GM19468 (cell line): Measurements from ENCODE around the gene RASGRF1.

Experiments
- ATAC-seq: cut with Tn5 transposase; IDR thresholded peaks from one replicate; pipeline ENCODE4 v1.9.1; 2021; ENCODE audit warnings: mild to moderate bottlenecking, moderate library complexity, moderate number of reproducible peaks; ENCODE audit not compliant: unreplicated experiment; ENCODE audit errors: extremely low read depth

RASGRF1 gene

DNA sequence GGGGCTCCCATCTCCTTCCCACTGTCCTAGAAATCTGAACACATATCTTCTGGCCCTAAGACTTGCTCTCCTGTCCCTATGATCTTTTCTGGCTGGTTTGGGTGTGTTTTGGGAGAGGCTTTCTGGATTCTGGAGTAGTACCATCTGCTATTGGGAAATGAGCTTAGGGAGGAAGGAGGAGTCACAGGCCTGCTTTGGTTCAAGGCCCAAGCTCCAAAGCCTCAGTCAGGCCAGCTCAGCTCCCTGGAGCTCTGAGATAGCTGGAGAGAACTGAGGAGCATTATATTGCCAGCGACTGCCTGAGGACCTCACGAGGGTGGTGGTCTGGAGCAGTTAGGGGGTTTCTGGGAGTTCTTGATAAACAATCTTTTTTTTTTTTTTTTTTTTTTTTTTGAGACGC is 18.7 kb downstream of the RASGRF1 start:
- no peak for ATAC-seq

DNA sequence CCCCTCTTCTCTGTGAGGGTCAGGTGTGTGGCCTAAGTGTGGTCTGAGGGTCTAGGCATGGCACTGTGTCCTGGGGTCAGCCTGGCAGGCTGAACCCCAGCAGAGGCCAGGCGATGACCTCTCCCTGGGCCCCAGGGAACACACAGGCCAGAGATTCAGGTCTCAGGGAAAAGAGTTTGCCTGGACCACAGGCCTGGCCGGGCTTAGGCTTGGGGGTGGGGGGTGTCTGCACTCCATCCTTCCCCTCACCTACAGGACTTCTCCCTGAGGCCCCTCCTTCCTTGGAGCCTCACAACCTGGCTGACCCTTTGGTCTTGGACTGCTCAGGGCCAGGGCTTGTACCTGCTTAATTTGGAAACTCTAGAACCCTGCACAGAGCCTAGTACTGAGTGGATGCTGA is 21.8 kb downstream of the RASGRF1 start:
- no peak for ATAC-seq

DNA sequence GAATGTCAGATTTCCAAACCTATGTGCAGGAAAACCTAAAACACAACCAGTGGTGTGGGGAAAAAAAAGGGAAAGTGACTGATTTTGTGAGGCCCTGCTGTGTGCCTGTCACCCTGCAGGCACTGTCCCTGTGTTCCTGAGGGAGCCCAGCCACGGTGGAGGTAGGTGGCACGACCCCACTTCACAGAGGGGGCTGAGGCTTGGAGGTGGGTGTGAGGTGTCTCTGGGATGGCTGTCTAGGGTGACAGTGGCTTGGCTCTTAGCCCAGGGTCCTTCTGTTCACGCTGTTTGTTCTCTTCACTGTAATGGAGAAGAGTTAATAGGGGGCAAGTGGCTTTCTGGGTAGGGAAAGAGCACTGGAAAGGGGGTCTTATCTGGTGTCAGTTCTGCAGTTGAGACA is 22.6 kb downstream of the RASGRF1 start:
- no peak for ATAC-seq

DNA sequence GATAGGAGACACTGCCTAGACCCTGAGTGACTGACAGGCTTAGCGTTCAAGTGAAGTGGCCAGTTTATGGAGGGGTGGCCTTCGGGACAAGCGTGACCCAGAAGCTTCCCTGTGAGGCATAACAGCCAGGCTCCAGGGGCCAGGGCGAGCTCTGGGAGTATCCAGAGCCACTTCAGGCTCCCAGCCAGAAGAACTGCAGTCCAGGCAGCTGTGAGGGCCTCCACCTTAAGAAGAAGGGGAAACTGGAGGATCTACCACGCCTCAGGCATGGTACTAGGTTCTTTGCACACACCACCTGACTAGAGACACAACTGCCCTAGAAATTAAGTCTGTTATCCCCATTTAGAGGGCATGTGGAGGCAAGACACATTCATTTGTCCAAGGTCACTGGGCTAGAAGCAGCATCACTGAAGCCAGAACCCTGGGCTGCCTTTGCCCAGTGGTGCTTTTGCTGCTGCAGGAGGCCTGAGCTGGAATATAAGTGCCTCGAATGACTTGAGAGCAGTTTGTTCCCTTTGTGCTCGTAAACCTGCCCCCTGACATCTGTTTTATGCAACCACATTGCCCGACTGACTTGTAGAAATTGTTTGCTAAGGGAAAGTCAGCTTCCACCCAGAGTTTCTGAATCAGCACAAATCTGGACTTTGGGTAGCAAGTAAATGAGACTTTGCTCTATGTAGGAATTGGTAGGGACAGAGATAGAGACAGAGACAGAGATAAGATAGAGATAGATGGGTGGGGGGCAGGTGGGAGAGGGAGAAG is 23.3 kb downstream of the RASGRF1 start:
- ATAC-seq: no peak

DNA sequence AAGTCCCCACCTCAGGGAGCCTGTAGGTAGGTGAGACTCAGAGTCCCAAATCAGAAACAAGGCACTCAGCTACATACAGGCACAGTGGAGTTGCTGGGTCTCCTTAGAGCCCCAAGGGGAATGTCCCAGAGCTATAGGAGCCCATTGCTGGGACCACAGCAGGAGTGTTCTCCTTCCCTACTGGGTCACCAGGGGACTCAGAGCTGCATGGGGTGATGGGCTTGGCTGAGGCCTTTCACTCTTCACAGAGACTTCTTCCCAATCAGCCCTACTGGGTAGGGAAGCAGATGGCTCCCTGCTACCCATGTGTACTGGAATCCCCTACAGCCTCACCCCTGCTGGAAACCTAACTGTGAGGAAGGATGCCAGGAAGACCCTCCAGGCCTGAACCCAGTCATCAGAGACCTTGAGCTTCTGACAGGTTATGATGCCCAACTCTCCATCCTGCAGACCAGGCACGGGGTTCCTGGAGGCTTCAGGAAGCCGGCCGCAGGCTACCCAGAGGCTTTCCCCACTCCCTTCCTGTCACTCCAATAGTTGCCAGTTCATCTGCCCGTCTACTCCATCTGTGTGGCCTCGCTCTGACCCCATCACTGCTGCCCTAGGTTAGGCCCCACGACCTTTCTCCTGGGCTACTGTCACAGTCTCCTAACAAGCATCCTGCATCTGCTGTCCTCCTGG is 24.0 kb downstream of the RASGRF1 start:
- ATAC-seq: no peak

DNA sequence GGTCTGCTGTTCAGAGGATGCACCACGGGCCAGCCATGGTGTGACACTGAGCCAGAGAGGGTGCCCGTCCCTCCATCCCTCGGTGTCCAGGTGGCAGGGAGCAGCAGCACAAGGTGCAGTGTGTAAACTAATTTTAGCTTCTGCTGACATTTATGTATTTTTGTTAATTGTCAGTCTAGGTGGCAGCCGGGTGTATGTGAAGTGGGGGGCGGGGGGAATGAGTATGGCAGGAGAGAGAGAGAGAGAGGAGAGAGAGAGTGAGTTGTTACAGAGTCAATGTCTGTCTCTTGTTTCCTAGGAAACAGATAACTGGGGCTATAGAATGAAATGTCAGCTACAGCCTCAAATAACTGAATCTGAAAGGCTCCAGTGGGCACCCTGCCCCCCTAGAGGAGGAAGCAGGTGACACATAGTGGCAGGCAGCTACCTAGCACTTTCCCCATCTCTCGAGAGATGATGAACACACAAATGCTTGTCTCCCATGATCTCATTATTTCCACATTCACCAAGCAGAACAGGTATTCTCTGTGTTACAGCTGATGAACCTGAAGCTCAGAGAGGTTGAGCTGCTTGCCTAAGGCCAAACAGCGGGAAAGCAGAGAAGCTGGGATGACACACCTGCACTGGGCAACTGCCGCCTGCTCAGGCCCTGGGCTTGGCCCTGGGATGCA is 24.7 kb downstream of the RASGRF1 start:
- no peak for ATAC-seq

DNA sequence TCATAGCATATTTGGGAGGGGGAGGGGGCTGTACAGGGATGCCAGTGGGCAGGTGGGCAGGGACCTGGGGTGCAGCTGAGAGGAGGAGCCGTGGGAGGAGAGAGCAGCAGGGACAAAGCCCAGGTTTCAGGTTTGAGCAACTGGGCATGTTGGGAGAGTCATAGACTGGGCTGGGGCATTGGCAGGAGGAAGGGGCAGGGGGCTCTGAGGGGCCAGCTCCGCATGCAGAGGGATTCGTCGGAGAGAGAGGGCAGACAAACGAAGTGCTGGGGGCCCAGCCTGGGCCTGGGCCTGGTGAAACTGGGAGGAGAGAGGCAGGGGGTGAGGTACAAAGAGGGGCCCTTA is 25.2 kb downstream of the RASGRF1 start:
- ATAC-seq: no peak

DNA sequence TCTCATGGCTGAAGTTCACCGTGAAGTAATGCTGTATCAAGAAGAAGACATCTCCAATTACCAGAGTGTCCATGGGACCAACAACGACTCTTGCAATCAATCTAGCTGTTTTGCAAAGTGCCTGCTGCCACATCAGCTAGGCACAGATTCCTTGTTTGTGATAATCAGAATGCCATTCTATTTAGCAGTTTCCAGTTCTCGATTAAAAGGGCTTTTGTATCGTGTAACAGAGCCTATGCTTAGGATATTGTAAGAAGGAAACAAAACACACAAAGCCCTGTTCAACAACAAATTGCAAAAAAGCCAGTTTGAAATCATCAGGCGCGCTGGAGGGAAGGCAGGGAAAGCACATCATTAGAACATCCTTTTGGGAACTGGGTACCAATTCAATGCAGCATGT is 26.1 kb downstream of the RASGRF1 start:
- no peak for ATAC-seq

DNA sequence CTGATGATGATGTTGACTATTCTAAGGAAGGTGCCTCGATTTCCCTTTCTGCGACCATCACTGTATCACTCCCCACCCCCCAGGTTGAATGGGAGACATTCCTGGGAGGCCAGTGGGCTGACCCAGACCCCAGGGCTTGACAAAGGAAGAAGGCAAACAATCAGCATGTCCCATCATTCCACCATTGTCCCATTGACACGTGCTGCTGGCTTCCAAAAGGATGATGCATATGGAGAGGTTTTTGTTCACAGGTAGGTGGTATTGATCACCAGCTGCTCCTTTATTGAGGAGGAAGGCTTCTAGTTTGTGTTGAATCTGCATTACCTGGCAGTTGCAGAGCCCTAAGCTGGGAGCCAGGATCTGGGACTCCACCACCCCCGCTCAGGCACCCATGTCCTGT is 30.4 kb downstream of the RASGRF1 start:
- no peak for ATAC-seq

DNA sequence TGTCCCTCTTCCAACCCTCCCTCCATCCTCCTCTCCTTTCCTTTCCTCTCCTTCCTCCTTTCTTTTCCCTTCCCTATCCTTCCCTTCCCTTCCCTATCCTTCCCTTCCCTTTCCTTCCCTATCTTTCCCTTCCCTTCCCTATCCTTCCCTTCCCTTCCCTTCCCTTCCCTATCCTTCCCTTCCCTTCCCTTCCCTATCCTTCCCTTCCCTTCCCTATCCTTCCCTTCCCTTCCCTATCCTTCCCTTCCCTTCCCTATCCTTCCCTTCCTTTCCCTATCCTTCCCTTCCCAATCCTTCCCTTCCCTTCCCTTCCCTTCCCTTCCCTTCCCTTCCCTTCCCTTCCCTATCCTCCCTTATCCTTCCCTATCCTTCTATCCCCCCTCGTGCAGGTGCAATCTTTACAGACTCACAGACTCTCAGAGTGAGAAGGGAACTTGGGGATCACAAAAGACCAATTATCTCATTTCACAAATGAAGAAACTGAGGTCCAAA is 31.5 kb downstream of the RASGRF1 start:
- no peak for ATAC-seq

DNA sequence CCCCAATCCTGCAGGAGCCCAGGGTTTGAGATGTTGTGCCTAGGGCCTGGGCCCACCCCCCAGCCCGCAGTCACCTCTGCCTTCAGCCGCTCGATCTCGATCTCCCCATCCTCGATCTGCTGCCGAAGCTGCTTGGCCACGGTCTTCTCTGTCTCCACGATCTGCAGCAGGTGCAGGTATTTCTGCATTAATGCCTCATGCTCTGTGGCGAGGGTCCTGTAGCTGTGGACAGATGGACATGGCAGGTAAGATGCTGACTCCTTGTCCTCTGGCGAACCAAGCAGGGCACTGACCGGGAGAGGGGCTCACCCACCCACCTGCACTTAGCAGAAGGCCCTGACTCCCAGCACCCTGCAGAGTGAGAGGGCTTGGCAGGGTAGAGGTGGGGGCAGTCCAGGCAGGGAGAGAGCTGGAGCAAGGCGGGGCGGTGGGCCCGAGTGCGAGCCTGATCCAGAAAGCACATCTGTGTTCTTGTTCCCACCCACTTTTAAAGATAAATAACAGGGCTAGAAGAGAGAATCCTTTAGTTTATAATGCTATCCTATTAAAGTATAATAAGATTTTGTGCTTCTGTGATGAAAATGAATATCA is 32.2 kb downstream of the RASGRF1 start:
- no peak for ATAC-seq

DNA sequence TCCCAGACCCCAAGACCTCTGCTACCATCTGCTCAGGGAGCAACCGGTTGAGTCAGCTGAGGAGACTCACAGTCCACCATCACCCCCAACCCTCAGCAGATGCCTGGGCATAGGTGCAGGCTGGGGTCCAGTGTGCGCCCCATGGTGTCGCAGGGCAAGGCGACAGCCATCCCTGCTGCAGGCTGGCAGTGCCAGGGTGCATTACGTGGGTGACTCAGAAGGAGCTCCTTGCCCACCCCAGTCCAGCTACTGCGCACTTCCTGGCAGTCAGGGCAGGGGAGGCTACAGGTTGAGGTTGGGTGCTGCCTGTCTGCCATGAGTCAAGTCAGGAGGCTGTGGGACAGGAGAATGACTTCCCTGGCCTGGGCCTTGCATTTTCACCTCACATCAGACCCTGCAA is 33.5 kb downstream of the RASGRF1 start:
- ATAC-seq: no peak

DNA sequence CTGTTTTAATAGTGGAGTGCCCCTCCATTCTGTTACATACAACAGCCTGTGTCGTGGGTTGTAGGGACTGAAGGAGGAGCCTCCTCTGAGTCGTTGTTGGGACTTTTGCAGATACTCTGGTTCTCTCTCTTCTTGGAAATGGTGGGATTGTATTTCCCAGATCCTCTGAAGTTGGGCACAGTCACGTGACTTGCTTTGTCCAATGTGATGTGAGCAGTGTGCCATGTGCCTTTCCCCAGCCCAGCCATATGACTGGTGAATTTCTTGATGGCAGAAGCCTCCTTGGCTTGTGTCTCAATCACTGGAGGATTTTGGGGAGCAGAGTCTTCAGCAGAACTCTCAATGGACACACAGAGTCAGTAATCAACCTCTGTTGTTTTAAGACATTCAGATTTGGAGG is 36.2 kb downstream of the RASGRF1 start:
- ATAC-seq: no peak

DNA sequence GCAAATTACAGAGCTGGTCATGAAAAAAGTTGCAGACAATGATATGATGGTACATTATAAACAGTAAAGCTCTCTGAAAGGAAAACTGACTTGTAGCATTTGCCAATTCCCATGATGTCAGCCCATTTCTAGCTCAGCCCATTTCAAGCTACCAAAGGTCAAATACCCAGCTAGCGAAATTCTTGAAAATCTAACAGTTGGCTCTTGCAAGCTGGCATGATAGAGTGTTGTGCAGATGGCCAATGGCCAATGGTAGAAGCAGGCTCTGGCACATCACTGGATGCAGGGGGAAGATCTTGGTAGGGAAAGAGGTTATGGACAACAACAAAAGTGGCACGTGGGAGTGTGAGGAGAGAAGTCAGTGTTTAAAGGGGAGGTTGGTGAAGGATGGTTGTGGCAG is 36.7 kb downstream of the RASGRF1 start:
- ATAC-seq: no peak

DNA sequence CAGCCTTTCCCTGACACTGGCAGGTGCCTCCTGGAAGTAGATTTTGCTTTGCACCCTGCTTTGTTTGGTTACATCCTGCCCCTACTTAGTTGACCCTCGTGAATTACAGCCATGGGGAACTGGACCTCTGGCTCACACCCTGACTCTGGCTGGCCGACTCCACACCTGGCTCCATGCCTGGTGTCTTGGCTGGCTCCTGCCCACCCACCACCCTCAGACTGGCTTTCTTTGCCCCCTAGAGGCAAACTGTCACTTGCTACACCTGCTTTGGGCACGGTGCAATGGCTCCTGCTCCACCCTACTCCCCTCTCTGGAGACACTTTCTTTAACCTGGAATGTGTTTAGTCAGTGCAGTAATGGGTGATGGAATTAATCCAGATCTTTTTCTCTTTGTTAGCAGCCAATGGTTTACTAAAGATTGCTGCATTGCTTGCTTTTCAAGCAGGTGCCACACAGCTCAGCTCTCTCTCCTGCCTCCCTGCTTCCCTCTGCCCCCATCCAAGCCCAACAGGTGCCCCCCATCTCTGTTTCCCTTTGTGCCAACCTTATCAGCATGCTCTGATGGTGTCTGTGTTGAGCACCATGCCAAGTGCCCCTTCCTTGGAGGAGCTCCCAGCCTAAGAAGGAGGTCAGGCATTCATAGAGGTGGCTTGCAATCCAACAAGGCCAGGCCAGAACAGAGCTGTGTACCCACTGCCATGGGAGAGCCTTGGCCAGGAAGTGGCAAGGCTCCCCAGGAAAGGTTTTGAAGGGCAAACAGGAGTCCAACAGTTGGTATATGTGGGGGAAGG is 38.4 kb downstream of the RASGRF1 start:
- ATAC-seq: no peak

DNA sequence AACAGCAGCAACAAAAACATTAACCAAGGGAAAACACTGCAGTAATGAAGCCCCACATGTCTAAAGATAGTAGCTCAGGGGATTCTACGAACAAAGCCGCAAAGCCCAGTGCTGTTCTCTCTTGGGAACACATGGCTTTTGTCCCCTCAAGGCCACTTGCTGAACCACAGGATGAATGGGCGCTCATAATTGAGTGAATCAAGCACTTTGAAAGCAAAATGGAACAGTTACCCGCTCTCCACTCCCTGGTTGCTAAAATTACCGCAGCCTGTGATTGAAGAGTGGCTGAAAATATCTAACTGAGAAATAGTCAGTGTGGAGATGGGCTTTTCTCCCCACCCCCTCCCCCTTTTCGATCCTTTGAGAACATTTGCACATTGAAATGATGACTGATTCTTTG is 39.6 kb downstream of the RASGRF1 start:
- ATAC-seq: no peak

DNA sequence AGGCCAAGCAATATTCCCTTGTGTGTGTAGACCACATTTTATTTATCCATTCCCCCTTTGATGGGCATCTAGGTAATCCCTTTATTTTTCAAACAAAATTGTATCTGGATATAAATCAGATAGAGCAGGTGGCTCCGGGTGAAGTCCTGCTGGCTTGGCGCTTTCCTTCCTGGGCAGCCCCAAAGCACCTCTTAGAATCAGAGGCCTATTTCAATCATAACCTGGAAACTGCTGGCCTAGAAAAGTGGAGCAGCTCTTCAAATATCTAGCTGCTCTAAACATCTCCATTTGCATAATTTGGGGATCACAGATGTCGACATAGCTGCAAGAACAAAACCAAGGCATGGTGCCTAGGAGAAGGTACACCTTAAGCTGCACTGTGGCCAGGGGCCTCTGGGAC is 40.2 kb downstream of the RASGRF1 start:
- no peak for ATAC-seq

DNA sequence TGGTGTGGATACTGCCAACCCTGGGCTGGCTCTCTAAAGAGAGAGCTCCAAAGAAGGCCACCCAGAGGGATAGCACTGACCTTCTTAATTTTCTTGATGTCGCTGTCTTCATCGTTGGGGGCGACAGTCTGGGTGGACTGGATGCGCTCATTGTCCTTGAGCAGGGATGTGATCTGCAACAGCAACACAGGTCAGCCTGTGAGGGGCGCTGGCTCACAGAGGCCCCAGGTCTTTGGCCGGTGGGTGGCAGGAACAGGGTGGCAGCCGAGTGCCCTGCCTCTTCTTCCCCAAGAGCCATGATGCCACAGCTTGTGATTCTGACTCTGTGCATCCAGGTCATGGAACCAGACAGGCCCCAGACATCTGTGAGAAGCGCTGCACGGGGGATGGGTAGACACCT is 41.2 kb downstream of the RASGRF1 start:
- no peak for ATAC-seq

DNA sequence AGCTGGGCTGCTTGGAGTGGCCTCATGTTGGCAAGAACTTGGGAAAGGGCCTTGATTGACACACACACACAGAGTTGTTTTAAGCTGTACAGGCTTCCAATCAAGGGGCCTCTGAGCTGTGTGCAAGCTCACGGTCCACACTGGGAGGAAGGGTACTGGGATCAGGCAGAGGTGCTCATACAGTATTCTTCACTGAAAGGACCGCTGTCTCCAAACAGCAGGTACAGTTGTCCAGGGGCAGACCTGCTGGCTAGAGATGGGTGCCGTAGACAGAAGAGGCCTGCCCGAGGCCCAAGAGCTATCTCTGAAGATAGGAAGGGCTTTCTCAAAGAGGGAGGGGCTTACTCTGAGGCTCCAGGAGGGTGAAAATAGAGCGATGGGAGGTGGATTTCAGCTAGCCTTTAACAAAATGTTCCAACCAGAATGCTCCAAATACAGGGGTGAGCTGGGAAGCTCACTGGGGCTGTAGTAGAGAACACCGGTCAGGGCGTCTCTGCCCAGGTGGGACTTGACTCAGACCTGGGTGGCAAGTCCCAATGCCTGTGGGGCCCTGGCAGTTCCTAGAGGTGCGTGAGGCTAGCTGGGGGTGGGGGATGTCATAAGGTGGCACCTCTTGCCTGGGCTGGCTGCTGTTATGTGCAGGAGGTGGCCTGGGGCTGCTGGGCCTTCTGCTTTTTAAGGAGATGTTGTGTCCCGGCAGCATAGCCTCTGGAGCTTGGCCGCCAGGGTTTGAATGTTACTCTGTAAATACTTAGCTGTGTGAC is 42.7 kb downstream of the RASGRF1 start:
- ATAC-seq: no peak
